ENCODE measurements around the gene JAM3. TPM values are rescaled to one million over a fixed set of nuclear protein-coding genes. Genes with fewer than 3 reads are reported as not detected.

Gene JAM3
- total RNA-seq, 4 donors from 2014 or later = 17.2 to 33.1 (median 20.0) TPM

DNA sequence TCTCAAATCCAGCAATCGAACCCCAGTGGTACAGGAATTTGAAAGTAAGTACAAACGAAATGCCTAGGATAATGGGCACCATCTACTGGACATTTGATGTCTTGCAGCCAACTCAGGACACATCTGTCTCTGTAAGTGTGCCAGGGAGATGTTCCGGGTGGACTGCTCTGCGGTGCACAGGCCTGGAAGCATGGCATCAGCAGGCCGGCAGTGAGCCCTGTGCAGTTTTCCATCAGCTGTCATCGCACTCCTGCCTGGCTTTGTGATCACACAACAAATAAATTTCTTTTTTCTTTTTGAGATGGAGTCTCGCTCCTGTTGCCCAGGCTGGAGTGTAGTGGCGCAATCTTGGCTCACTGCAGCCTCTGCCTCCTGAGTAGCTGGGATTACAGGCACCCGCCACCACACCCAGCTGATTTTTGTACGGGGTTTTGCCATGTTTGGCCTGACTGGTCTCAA lies 71.0 kb downstream of the JAM3 start:
- peak; percentile 86 for ATAC-seq (ENCODE audit: low FRiP score)
- TF ChIP-seq, protein P1, sequence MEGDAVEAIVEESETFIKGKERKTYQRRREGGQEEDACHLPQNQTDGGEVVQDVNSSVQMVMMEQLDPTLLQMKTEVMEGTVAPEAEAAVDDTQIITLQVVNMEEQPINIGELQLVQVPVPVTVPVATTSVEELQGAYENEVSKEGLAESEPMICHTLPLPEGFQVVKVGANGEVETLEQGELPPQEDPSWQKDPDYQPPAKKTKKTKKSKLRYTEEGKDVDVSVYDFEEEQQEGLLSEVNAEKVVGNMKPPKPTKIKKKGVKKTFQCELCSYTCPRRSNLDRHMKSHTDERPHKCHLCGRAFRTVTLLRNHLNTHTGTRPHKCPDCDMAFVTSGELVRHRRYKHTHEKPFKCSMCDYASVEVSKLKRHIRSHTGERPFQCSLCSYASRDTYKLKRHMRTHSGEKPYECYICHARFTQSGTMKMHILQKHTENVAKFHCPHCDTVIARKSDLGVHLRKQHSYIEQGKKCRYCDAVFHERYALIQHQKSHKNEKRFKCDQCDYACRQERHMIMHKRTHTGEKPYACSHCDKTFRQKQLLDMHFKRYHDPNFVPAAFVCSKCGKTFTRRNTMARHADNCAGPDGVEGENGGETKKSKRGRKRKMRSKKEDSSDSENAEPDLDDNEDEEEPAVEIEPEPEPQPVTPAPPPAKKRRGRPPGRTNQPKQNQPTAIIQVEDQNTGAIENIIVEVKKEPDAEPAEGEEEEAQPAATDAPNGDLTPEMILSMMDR (IDR thresholded peaks at IDR 0.05) = peak in 1 of 3 donors; percentile 73

DNA sequence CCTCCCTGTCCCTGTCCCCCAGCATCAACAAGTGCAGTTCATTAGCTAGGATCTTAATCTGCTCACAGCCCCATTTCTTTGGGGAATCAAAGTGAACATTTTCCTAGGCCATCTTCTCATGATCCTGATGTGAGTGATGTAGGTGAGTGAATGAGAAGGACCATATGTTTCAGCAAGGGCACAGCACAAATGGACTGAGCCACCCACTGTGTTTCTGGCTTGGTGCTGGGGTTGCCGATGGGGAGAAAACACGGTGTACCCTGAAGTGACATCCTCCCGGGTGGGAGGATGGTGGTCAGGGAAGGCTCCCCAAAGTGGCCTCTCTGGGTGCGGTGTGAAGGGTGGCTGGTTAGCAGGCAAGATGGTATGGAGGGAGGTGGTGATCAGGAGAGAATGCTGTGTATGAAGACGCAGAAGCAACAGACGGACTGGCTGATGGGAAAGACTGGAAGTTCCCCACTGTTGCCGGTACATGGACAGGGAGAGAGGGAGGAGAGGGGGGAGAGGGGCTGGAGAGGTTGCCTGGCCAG lies 72.2 kb downstream of the JAM3 start:
- TF ChIP-seq, protein P1 (IDR thresholded peaks at IDR 0.05) = no peak
- ATAC-seq (ENCODE audit: low FRiP score) (no peak), DNase-seq (ENCODE audit: low spot score) (no peak)

More for the DNA sequence above, 71.0 kb downstream of the JAM3 start:
- DNase-seq (ENCODE audit: low spot score) = peak; percentile 27

DNA sequence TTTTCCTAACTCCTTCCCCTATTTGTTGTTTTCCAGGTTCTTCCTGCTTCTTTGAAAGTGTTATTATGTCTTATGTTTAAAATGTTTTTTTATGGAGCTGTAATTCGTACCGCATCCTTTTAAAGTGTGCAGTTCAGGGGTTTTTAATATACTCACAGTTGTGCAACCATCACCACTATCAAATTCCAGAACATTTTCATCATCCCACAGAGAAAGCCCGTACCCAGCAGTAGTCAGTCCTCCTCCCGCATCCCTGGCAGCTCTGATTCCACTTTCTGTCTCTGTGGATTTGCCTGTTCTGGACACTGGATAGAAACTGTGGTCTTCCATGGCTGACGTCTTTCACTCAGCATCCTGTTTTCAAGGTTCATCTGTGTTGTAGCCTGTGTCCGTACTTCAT lies 73.7 kb downstream of the JAM3 start:
- TF ChIP-seq, protein P1 (IDR thresholded peaks at IDR 0.05) = no peak
- no peak for DNase-seq (ENCODE audit: low spot score)
- ATAC-seq (ENCODE audit: low FRiP score) = peak; percentile 71

DNA sequence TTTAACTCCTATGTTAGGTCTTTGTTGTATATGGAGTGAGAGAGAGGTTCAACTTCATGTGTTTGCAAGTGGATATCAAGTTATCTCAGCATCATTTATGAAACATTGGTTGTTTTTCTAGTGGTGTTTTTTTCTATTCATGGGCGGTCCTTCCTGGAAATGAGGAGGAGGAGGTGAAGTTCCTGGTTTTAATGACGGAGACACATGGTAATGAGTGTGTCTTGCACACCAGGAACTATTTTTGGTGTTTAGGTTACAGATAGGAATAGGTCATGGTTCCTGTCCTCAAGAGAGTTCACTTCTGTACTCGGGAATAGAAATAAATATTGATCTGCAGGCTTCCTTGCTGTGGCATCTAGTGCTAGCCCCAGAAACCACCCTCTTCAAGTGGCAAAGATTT lies 74.9 kb downstream of the JAM3 start:
- DNase-seq (ENCODE audit: low spot score) = no peak
- ATAC-seq (ENCODE audit: low FRiP score) = no peak
- TF ChIP-seq, protein P1 (IDR thresholded peaks at IDR 0.05) = no peak

DNA sequence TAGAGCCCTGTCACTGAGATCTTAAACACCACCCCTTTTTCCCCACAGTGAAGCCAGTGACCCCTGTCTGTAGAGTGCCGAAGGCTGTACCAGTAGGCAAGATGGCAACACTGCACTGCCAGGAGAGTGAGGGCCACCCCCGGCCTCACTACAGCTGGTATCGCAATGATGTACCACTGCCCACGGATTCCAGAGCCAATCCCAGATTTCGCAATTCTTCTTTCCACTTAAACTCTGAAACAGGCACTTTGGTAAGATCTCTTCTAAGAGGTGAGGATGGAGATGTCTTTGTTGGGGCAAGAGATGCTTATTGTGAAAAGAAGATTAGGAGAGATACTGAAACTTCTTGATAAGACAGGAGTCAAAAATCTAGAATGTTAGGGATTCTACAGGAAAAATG lies 75.9 kb downstream of the JAM3 start:
- ATAC-seq (ENCODE audit: low FRiP score) (no peak), DNase-seq (ENCODE audit: low spot score) (no peak)
- TF ChIP-seq, protein P1 (IDR thresholded peaks at IDR 0.05) = no peak

DNA sequence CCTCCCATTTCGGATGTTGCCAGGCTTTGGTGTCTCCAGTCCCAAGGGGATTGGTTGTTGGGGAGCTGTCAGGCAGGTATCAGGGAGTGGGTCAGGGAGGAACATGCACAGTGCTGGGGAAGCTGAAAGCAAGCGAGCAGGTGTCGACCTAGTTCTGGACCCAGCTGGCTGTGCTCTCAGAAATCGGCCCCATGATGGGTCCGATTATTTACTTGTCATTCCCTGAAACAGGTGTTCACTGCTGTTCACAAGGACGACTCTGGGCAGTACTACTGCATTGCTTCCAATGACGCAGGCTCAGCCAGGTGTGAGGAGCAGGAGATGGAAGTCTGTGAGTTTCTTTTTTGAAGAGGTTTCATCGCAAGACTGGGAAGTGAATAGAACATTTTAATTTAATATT lies 76.8 kb downstream of the JAM3 start:
- ATAC-seq (ENCODE audit: low FRiP score) = no peak

DNA sequence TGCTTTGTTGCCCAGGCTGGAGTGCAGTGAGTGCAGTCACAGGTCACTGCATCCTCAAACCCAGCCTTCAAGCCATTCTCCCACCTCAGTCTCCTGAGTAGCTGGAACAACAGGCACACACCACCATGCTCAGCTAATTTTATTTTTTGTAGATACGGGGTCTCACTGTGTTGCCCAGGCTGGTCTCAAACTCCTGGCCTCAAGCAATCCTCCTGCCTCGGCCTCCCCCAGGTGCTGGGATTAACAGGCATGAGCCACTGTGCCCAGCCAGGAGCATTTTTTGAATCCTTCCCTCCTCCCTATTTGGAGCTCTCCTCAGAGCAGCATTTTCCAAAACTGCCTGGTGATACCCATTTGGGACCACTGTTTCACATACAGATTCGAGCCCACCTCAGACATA lies 77.7 kb downstream of the JAM3 start:
- ATAC-seq (ENCODE audit: low FRiP score) = no peak
- TF ChIP-seq, protein P1 (IDR thresholded peaks at IDR 0.05) = no peak
- no peak for DNase-seq (ENCODE audit: low spot score)

More for the DNA sequence above, 76.8 kb downstream of the JAM3 start:
- TF ChIP-seq, protein P1 (IDR thresholded peaks at IDR 0.05) = no peak
- DNase-seq (ENCODE audit: low spot score) = no peak
